ENCODE results near the gene CFAP54. TPM values are rescaled to one million over a fixed set of nuclear protein-coding genes. Genes with fewer than 3 reads are reported as not detected.
"Not testable (repeated sequence)": the region's sequence is repeated elsewhere in the genome, so short reads cannot be mapped to it uniquely, and the experiment has no call there.

Gene CFAP54
- polyA plus RNA-seq, 10 donors: 0.28 to 0.54 (median 0.43) TPM

DNA sequence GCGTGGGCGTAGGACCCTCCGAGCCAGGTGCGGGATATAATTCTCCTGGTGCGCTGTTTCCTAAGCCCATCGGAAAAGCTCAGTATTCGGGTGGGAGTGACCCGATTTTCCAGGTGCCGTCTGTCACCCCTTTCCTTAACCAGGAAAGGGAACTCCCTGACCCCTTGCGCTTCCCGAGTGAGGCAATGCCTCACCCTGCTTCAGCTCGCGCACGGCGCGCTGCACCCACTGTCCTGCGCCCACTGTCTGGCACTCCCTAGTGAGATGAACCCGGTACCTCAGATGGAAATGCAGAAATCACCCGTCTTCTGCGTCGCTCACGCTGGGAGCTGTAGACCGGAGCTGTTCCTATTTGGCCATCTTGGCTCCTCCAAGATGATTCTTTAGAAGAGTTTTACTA lies 240.1 kb downstream of the CFAP54 start:
- DNase-seq: not testable (repeated sequence)

- DNase-seq: no peak
These were observed 240.5 kb downstream of the CFAP54 start for GRCh38 chr12:96729886-96730285.

GRCh38 chr12:96743606-96744005 lies 254.2 kb downstream of the CFAP54 start:
- peak; percentile 8 to 36 (median 29) for DNase-seq

DNA sequence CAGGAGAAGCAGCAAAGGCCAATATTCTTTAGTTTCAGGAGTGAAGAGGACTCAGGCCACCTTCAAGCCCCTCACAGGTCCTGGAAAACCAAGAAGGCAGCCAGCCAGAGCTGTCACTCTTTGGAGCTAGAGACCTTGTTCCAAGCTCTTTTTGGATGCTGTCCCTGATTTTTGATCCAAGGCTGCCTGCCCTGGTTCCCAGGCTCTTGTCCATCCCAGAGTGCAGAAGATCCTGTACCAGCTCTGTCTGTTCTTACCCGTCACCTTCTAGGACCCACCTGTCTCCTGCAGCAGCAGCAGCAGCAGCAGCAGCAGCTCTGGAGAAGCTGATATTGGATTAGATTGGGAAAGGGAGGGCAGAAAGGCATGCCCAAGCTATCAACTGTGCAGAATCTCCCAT lies 260.6 kb downstream of the CFAP54 start:
- no peak for DNase-seq

DNA sequence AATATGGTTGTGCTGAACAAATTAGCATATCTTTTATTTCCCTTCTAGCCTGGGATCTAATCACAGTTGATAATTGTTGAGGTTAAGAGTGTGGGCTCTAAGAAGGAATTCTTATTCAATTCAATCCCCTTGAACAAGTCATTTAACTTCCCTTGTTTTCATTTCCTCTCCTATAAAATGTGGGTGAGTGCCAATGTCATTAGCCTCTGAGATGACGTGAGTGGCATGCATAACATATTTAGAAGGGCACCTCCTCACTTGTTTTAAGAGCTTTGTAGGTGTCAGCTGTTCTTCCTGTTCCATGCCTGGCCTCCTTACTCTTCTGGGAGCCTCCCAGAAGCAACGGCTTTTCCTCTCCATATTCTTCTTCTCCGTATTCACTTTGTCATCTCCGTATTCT lies 262.2 kb downstream of the CFAP54 start:
- no peak for DNase-seq

- DNase-seq: no peak
These were observed 262.8 kb downstream of the CFAP54 start for GRCh38 chr12:96752211-96752610.

DNA sequence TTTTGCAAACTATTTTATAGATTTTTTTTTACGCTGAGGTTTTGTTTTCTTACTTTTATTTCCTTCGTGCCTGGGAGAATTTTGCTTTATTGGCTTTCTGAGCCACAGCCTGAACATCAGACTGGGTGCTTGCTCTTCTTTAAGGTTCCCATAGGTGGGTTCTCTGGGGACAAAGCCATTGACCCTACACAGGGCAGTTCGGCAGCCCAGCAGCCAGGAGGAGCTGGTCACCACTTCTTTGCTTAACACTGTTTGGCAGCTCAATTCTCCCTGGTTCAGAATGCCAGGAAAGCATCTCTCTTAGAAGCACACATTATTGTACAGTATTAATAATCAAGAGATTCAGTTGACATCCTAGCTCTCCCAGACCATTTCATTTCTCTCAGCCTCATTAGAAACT lies 276.9 kb downstream of the CFAP54 start:
- DNase-seq: no peak

GRCh38 chr12:96769400-96769799 lies 280.0 kb downstream of the CFAP54 start:
- no peak for DNase-seq

DNA sequence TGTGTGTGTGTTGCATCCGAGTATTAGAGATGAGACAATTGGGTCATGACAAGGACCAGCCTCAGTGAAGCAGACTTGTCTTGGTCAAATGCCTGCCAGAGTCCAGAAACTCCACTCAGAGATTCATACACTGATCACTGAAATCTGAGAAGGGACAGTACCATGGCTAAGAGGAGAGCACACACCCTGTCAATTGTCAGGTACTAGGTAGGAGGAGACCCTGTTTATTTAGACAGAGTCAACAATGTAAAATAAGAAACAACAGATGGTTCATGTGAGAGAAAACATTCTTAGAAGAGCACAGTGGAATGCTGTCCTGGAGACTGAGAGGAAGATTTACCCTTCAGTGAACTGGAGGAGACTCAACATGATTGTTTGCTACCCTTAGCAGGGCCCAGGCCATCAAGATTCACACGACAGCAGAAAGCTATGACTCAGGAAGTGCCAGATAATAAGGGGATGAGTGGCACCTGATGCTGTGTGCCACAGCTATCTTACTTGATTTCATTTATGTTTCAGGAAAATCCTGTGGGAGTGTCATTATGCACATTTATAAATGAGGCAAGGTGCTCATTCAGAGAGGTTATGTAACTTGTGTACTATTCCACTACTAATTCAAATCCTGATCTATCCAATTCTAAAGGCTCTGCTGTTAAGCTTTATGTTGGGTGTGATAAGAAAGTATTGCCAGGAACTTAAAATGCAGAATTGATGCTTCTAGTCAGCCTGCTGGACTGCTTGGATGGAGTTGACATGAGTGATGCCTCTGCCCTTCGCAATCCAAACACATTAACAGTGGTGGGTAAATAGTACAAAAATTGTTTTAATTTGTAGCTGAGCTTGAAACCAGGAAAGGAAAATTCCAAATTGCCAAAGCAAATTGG lies 281.1 kb downstream of the CFAP54 start:
- DNase-seq: no peak

- no peak for DNase-seq
These were observed 283.7 kb downstream of the CFAP54 start for GRCh38 chr12:96773031-96773430.

GRCh38 chr12:96774496-96775256 lies 285.3 kb downstream of the CFAP54 start:
- no peak for DNase-seq

GRCh38 chr12:96776908-96777307 lies 287.5 kb downstream of the CFAP54 start:
- DNase-seq: no peak

- DNase-seq: no peak
These were observed 291.0 kb downstream of the CFAP54 start for GRCh38 chr12:96780330-96780729.

- DNase-seq: peak in 2 of 3 donors; percentile 25 to 71
These were observed 297.4 kb downstream of the CFAP54 start for GRCh38 chr12:96786791-96787190.

DNA sequence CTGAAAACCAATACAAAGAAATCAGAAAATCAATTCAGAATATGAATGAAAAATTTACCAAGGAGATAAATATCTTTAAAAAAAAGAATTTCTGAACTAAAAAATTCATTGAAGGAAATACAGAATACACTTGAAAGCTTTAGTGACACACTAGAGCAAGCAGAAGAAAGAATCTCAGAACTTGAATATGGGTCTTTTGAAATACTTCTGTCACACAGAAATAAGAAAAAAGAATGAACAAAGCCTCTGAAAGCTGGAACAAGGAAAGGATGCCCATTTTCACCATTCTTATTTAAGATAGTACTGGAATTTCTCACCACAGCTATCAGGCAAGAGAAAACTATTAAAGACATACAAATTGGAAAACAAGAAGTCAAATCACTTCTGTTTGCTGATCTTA lies 314.6 kb downstream of the CFAP54 start:
- no peak for DNase-seq

DNA sequence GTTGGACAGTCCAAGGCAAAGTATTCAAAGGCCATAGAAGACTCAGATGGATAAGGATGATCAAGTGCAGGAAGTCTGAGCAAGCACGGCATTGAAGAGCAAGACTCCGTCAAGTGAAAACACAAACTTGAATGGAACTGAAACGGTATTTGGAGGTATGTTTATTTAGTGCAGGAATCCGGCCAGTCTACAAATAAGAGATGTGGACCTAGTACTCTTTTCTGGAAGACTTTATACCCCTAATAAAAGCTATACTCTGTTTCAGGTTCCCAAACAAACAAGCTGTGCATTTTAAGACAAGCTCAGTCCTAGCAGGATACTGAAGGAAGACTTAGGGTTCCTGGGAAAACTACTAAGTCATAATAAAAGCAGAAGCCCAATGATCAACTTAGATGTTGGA lies 316.9 kb downstream of the CFAP54 start:
- DNase-seq: no peak

- no peak for DNase-seq
These were observed 318.4 kb downstream of the CFAP54 start for GRCh38 chr12:96807741-96808140.

- no peak for DNase-seq
These were observed 319.2 kb downstream of the CFAP54 start for GRCh38 chr12:96808587-96808986.

DNA sequence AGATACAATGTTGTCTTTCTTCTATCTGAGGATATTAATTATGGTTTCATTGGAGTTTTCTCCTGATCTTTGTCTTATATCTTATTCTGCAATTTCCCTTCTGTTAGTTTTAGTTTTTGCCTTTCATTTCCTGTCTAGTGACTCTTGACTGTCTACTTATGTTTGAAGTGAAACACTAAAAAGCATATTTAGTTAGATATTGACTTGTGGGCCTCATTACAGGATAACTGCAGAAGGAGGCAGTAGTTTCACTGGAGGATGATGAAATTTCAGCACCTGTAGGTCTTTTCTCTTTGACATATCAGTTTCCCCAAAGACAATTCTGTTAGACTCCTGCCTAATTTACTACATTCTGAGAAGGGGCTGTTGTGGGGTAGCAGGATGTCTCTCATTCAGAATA lies 320.1 kb downstream of the CFAP54 start:
- no peak for DNase-seq

GRCh38 chr12:96810057-96810456 lies 320.7 kb downstream of the CFAP54 start:
- no peak for DNase-seq

- DNase-seq: no peak
These were observed 321.1 kb downstream of the CFAP54 start for GRCh38 chr12:96810477-96810876.

DNA sequence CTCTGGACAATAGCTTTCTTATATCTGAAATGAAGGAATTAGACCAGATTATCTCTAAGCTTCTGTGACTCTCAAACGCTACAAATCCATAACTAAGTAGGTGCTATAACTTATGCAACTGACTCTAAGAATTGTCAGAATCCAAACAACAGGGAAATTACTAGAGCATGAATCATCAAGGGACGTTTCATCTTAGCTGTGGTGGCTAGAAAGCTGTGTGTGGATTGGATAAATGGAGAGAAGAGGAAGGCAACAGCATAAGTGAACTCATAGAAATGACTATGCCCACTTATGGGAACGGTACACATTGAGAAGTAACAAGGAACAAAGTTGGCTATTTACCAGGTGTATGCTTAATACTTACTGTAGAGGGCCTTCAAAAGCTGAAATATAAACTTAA lies 321.7 kb downstream of the CFAP54 start:
- peak in 1 of 3 donors; percentile 65 for DNase-seq

DNA sequence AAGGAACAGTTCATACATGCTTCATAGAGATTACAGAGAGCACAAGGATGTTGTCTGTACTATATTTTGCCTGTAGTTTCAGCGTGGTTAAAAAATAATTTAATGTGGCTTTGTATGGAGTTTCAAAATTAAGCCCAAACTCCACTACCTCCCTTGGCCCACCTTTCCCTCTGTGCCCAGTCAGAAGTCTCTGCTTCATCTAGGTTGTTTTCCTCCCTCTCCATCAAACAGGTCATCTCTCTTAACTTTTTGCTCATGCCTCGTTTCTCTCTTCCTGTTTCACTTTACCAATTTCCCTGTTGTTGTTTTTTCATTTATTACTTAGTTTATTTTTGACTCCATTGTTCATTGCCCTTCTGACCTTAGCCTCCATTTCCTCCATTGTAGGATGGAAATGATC lies 322.8 kb downstream of the CFAP54 start:
- DNase-seq: no peak
